GM21737 (cell line): Measurements from ENCODE around the gene FASTKD1.
A peak's percentile ranks its signal among the peaks of the same experiment; 100 is the strongest.
"Not testable (repeated sequence)": the region's sequence is repeated elsewhere in the genome, so short reads cannot be mapped to it uniquely, and the experiment has no call there.

Source experiments
- ATAC-seq: cut with Tn5 transposase; IDR thresholded peaks from one replicate; pipeline ENCODE4 v1.9.1; 2021; ENCODE audit warnings: mild to moderate bottlenecking, moderate library complexity; ENCODE audit not compliant: unreplicated experiment

FASTKD1 gene, protein sequence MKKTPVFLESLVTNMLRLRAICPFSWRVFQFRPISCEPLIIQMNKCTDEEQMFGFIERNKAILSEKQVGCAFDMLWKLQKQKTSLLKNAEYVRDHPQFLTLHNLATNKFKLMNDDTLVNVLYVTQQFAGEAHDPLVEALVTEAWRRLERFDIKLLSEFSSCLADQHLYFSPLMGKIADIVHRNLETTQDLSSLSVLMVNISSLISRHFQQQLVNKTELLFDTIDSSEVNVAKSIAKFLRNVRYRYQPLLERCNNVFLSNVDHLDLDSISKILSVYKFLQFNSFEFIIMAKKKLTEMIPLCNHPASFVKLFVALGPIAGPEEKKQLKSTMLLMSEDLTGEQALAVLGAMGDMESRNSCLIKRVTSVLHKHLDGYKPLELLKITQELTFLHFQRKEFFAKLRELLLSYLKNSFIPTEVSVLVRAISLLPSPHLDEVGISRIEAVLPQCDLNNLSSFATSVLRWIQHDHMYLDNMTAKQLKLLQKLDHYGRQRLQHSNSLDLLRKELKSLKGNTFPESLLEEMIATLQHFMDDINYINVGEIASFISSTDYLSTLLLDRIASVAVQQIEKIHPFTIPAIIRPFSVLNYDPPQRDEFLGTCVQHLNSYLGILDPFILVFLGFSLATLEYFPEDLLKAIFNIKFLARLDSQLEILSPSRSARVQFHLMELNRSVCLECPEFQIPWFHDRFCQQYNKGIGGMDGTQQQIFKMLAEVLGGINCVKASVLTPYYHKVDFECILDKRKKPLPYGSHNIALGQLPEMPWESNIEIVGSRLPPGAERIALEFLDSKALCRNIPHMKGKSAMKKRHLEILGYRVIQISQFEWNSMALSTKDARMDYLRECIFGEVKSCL

GRCh38 chr2:169573160-169573973, at the start of gene FASTKD1:
FASTKD1 (minus strand) TSS chr2:169573865; CDS start chr2:169572029, 1,836 bp downstream.
- ATAC-seq: peak; percentile 98

GRCh38 chr2:169623235-169623634, 49.6 kb upstream of the FASTKD1 start:
- no peak for ATAC-seq

- ATAC-seq: no peak
Measured at GRCh38 chr2:169620509-169620908, 46.8 kb upstream of the FASTKD1 start.

DNA sequence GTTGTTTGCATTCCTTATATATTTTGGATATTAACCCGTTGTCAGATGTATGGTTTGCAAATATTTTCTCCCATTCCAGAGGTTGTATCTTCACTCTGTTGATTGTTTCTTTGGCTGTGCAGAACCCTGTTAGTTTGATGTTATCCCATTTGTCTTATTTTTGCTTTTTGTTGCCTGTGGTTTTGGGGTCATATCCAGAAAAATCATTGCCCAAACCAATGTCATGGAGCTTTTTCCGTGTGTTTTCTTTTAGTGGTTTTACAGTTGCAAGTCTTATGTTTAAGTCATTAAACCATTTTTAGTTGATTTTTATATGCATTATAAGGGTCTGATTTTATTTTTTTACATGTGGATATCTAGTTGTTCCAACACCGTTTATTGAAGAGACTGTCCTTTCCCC, 46.3 kb upstream of the FASTKD1 start:
- ATAC-seq: no peak

GRCh38 chr2:169615982-169616381, 42.3 kb upstream of the FASTKD1 start:
- not testable (repeated sequence) for ATAC-seq

DNA sequence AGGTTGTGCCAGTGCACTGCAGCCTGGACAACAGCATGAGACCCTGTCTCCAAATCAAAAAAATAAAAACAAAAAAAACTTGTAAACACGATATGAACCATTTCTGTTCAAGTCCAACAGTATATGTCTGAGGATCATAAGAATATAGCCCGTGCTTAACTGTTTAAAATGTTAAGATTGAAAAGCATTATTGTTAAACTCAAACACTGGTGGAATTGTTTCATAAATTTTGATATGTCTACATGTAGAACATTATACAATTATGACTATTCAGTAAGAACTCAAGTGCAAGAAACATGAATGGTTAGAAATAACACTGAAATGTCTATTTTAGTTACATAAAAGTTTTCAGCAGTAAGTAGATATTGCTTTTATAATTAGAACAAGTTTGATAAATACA, 40.2 kb upstream of the FASTKD1 start:
- ATAC-seq: no peak

- ATAC-seq: no peak
Measured at GRCh38 chr2:169609264-169609663, 35.6 kb upstream of the FASTKD1 start.

DNA sequence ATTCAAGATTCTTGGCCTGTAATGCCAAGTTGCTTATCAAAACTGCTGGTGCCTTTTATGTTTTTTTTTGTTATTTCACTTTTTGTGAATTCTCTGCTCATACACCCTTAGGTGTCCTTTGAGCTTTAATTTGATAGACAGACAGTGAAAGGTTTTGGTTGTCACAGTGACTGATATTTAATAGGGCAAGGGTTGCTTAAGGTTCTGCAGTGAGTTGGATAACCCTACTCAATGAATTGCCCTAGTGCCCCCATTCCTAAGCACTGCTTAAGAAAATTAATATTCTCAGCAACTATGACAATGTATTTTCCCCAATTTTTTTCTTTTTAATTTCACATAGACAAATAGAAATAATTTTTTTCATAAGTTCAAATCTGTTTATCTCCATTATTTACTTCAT, 25.9 kb upstream of the FASTKD1 start:
- no peak for ATAC-seq

GRCh38 chr2:169598982-169599381, 25.3 kb upstream of the FASTKD1 start:
- no peak for ATAC-seq

DNA sequence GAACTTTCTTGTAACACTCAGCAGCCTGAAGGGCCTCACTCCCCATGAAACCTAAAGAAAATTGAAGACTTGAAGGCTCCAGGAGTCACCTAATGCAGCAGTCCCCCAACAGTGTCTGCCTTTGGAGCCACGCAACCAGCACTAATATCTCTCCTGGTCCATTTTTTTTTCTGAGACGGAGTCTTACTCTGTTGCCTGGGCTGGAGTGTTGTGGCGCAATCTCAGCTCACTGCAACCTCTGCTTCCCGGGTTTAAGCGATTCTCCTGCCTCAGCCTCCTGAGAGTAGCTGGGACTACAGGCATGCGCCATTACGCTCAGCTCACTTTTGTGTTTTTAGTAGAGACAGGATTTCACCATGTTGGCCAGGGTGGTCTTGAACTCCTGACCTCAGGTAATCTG, 22.9 kb upstream of the FASTKD1 start:
- ATAC-seq: not testable (repeated sequence)

GRCh38 chr2:169590804-169591203, 17.1 kb upstream of the FASTKD1 start:
- ATAC-seq: no peak

- no peak for ATAC-seq
Measured at GRCh38 chr2:169585673-169586072, 12.0 kb upstream of the FASTKD1 start.

DNA sequence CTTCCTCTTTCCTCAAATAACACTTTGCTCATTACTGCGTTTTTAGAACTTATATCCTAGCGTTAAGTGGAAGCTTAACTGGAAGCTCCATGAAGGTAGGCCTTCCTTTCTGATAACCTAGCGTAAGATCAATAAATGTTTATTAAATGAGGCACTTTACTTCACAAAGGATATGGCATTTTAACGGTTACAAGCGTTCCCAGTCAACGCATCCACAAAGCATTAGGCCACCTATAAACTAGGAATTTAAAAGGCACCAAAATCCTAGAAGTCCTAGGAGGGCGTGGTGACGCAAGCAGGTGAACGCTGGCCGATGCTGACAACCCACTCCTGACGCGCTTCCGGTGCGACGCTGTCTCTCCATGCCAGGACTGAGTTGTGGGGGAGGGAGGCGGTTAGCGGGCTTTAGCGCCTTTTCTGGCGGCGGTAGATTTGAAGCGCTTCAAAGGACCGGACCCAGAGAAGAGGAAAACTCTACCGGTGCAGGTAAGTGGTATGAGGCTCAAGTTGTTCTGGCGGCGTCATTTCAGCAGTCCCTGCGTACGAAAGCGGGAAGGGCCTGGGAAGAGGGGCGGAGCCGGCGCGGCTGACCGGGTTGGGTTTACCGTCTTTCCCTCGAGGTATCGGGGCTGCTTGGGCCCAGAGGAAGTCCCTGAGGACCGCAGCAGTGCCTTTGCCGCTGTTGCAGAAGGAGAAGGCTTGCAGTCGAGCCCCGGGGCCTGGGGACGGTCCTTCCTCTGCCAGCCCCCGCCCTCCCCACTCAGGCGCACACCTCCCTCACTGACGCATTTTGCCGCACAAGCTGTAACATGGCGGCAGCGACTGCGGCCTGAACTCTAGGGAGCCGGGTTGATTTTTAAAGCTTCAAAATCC, 10.6 kb upstream of the FASTKD1 start, which contains the start of gene PPIG:
TSS of gene PPIG (plus strand) at position 347 of the 873 bp plus-strand sequence. CDS start 19,691 bp downstream, outside the sequence.
- peak; percentile 88 for ATAC-seq

GRCh38 chr2:169583518-169583917, 9.9 kb upstream of the FASTKD1 start:
- ATAC-seq: no peak

DNA sequence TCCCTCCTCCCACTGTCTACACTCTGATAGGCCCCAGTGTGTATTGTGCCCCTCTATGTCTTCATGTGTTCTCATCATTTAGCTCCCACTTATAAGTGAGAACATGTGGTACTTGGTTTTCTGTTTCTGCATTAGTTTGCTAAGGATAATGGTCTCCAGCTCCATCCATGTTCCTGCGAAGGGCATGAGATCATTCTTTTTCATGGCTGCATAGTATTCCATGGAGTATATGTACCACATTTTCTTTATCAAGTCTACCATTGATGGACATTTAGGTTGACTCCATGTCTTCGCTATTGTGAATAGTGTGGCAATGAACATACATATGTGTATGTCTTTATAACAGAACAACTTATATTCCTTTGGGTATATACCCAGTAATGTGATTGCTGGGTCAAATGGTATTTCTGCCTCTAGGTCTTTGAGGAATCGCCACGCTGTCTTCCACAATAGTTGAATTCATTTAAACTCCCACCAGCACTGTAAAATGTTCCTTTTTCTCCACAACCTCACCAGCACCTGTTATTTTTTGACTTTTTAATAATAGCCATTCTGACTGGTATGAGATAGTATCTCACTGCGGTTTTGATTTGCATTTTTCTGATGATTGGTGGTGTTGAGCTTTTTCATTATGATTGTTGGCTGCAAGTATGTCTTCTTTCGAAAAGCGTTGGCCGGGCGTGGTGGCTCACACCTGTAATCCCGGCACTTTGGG, 9.0 kb upstream of the FASTKD1 start:
- ATAC-seq: not testable (repeated sequence)

GRCh38 chr2:169579044-169579443, 5.4 kb upstream of the FASTKD1 start:
- ATAC-seq: no peak

GRCh38 chr2:169575264-169575663, 1.6 kb upstream of the FASTKD1 start:
- ATAC-seq: not testable (repeated sequence)

- not testable (repeated sequence) for ATAC-seq
Measured at GRCh38 chr2:169574539-169574938, 874 bp upstream of the FASTKD1 start.

- no peak for ATAC-seq
Measured at GRCh38 chr2:169573974-169574299, 272 bp upstream of the FASTKD1 start.

DNA sequence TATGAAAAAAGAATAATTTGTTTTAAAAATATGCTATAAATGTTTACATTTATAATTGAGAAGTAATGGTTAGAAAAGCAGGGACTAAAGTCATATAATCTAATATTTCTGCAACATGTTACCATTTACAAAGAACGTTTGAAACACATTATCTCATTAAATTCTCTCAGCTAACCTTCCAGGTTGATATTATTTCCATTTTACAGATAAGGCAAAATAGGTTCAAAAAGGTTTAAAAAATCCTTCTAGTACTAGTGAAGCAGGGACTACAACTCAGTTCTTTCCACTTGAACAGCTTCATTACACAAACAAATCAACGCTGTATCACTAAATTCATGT, 875 bp downstream of the FASTKD1 start:
- ATAC-seq: no peak
